Stimulated activated CD8-positive, alpha-beta memory T cell treated with anti-CD3 and anti-CD28 coated beads, Interleukin-15, amount 100 ng/mL, for 48 hours (primary cell): Measurements from ENCODE around the gene FRMD4A.
"Not testable (repeated sequence)": the region's sequence is repeated elsewhere in the genome, so short reads cannot be mapped to it uniquely, and the experiment has no call there.

ENCODE experiments used
- DNase-seq, 2 donors: peaks; one replicate each; pipeline ENCODE4 v3.0.0-alpha.2; 2020; ENCODE audit warnings: low read depth in 2 of 2

FRMD4A gene

DNA sequence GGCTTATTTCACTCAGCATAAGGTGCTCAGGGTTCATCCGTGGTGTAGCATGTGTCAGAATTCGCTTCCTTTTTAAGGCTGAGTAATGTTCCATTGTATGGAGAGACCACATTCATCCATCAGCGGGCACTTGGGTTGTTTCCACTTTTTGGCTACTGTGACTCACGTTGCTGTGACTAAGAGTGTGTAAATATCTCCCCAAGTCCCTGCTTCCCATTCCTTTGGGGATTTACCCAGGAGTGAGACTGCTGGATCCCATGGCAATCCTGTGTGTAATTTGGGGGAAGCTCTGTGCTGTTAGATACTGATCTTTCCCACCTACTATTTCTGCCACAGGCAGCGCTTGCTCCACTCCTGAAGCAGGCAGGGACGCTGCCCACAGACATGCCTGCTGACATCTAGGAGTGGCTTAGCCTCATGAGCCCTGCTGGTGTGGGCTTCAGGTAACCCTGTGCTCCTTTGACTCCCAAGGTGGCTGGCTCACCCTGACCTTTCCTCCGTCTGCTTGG is 346.0 kb downstream of the FRMD4A start:
- no peak for DNase-seq

DNA sequence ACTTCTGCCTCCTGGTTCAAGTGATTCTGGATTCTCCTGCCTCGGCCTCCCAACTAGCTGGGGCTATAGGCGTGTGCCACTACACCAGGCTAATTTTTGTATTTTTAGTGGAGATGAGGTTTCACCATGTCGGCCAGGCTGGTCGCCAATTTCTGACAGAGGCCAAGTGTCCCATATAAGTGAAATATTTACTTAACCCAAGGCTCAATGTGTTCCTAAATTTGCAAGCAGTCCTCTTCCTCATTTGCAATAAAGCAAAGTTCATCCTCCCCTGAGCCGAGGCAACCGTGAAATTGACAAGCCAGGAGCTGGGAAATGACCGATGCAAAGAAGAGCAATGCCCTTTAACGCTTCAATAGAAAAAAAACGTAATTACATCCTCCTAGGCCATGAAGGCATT is 347.7 kb downstream of the FRMD4A start:
- DNase-seq, result no peak

DNA sequence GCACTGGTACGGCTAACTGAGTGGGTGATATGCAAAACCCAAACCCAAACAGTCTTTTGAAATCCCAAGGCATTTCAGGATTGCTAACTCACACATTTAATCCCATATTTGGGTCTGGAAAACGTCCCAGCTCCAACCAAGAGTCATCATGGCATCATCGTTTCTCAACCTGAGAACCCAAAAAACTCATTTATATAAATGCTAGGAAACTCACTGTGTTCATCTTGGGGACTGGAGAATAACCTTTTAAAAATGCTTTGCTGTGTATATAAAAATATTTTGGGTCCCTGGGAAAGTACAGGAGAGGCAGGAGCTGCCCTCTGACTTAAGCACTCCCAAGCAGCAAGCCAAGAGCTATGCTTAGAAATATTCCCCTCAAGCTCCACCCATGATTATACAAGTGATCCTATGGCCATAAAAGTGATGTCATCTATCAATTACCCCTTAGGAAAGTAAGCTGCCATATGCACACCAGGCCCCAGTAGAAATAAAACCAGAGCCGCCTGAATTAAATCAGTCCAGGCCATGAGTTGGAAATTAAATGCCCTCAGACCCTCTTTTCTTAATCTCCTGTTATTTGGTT is 352.1 kb downstream of the FRMD4A start:
- DNase-seq, result no peak

DNA sequence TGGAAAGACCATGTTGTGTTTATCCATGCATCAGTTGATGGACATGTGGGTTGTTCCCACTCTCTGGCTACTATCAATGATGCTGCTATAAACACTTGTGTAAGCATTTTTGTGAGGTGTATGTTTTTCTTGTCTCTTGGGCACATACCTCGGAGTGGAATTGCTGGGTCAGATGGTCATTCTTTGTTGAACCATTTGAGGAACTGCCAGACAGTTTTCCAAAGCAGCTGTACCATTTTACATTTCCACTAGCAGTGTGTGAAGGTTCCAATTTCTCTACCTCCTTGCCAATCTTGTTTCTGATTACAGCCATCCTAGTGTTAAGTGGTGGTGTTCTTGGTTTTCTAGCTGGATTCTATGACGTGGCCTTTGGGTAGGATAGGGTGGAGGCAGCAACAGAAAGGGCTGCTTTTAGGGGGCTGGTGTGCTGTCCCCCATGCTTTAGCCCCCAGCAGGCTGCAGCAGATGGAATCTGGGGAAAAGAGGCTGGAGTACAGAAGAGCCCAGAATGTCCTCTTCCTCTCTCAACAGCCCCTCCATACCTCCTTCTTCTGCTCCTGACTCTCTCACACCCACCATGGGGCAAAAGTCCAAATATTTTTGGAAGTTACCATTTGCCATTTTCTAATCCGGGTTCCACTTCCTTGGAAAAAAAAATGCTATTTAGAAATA is 352.7 kb downstream of the FRMD4A start:
- DNase-seq, result no peak

DNA sequence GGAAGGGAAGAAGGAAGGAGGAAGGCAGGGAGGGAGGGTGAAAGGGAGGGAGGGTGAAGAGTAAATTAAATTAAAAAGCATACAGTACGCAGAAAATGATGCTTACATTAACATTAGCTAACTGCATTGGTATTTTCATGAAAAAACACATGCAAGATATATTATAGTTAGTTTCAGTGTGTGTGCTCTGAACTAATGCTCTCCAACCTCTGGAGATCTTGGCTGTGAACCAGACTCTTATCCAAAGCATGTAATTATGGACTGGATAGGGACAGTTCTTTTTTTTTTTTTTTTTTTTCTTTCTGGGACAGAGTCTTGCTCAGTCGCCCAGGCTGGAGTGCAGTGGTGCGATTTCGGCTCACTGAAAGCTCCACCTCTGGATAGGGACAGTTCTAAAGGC is 357.0 kb downstream of the FRMD4A start:
- no peak for DNase-seq

DNA sequence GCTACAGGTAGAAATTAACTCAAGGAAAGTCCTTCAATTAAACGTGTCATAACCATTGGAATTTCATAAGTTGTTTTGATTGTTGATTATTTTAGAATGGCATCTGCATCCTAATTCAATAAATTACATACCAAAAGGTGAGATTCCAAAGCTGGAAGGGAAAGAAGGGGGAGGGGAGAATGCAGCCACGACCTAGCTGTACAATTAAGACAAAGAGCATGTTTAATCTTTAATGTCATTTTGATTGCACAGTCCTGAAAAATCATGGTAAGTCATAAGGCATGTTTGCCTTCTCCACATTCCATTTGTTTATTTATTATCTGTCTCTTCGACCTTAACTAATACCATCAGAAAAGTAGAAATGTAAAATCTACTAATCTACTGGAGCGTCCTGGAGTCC is 358.1 kb downstream of the FRMD4A start:
- no peak for DNase-seq

DNA sequence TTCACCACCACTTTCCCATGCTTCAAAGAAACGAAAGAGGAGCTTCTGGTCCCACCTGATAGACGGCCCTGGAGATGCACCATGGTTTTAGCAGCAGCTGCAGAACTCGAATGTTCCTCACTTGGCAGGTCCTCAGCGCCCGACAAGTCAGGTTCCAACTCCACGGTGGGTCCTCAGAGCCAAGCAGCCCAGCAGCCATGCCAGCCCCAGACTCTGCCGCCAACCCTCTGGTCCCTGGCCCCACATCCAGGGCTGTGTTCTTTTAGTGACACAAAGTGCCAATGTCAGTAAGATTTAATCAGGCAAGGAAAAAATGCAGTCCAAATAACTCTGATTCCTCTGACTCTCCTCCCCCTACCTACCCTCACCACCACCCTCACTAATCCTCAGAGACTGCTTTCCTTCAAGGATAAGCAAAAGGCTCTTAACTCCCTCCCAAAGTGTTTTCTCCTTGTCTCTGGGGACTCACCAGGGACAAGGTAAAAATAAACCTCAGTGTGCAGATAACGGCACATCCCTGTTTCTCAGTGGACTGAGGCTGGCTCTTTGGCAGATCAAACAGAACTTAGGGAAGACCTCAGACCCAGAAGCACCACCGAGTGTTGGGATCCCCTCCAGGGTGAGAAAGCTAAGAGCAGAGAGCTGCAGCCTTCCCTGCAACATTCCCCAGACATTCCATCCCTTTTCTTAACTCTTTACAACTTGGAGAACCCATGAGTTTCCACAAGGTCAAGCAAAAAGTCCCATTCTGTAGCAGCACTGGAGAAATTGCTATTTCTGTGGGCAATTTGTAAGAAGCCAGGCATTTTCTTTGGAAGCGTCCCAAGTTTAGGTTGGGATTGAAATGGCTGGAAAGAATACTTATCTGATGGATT is 358.9 kb downstream of the FRMD4A start:
- no peak for DNase-seq

DNA sequence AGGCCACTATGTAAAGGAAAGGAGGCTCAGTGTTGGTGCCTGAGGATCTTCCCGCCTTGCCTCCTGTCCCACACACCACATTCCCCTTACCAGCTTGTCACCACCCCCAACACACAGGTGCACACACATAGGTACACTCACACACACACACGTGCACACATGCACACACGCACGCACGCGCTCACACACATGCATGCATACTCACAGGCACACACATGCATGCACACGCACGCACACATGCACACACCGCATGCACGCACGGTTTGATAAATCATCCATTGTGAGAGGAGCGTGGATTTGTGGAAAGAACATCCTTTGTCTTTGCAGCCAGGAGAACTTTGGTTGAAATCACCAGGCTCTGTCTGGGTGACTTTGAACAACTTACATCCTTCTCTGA is 359.8 kb downstream of the FRMD4A start:
- DNase-seq, result no peak

DNA sequence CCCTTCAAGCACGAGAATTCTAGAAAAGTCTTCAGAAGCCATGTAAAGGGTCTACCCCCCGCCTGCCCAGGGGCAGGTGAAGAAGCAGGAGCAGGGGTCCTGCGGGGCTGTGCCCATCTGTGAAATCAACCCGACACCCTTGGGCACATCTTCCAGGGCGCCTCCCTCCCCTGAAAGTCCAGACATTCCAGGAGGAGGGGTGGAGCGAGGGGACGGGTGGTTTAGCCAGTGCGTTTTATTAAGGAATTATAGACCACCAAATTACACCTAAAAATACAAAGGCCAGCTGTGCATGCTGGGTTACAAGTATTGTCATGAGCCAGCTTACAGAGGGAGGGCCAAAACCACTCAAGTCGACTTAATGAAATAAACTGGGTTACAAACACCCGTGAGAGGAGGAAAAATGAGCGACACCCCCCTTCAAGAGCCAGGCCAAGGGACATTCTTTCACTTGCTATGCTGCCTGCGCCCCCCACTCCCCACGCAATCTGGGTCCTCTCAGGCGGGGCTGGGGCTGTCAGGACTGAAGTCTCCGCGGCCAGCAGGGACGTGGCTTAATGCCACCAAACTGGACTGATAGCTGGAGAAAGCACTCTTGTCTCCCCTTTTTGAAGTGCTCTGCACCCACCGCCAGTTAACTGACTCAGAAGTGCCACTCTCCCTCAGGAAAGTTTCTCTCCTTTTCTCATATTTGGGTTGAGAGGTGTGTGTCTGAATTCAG is 360.3 kb downstream of the FRMD4A start:
- DNase-seq, result no peak

DNA sequence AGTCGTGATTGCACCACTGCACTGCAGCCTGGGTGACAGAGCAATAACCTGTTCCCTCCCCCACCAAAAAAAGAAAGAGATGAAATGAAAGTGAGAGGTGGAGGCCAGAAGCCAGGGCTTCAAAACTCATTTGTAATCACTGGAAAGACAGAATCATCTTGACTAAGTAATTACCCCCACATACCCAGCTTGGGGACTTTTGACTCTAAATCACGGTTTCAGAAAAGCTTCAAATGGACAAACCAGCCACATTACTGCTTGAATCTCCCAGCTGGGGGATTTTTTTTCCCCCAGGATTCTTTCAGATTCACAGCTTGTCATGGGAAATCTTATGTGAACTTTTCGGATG is 361.0 kb downstream of the FRMD4A start:
- DNase-seq, result peak in 1 of 2 donors; percentile 15

DNA sequence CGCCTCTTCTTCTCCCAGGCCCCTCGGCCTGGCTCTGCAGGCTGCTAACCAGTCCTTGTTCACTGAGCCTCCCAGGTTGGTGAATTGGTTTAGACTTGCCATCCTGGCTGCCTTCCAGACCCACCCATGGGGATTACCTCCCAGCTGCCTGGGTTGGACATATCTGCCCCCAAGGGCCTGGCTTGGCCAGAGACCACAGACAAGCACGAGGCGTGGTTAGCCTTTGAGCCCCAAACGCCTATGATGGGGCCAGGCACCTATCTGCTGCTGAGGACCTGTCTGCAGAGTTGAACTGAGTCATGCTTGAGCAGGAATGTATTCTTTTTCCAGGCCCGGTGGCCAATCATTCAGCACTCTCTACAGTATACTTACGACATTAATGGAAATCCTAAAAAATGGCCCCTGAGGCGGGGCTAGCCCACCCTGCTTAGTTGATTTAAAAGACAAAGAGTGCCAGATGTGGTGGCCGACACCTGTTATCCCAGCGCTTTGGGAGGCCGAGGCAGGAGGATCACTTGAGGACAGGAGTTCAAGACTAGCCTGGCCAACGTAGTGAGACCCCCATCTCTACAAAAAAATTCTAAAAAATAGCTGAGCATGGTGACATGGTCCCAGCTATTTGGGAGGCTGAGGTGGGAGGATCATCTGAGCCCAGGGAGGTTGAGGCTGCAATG is 361.5 kb downstream of the FRMD4A start:
- no peak for DNase-seq

DNA sequence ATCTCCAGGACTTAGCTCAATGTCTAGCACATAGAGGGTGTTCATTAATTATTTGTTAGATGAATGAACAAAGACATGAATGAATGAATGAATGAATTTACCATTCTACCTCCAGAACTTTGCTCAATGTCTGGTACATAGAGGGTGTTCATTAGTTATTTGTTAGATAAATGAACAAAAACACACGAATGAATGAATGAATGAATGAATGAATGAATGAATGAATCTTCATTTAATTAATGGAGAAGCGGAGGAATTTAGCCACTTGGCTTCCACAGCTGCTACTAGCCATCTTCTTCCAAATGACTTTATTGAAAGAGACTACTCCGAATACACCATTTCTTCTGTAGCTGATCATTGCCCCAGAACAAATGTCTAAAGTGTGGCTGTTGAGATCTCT is 368.9 kb downstream of the FRMD4A start:
- DNase-seq, result no peak

DNA sequence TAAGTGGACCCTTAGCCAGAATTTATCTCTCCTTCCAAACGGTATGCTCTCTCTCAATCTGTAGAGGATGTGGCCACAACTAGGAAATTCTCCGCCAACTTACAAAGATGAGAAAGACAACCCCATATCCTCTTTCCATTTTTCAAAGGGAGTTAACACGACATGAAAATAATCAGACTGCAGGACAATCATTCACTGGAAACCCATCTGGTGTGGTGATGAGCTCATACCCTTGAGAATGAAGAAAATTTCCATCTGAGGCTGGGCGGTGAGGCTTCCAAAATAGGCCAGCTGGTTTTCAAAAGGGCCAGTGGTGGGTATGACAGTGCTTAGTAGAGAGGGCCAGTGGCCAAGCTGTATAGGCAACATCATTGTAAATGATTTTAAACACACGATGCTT is 369.6 kb downstream of the FRMD4A start:
- DNase-seq, result no peak

DNA sequence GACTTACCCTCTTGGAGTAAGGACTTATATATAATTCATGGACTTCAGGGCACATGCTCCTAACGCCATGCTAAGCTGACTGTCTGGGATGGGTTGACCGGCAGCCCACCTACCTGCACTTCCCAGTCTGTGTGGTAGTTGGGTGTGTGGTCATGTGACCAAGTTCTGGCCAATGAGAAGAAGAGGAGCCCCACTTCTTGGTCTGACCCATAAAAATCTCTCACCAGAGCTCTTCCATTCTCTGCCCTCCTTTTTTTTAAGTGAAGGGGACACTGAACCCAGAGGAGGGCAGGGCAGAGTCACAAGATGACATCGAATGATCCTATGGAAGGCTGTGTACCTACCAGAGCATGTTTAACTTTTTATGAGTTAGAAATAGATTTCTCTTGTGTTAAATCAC is 370.1 kb downstream of the FRMD4A start:
- DNase-seq, result no peak

DNA sequence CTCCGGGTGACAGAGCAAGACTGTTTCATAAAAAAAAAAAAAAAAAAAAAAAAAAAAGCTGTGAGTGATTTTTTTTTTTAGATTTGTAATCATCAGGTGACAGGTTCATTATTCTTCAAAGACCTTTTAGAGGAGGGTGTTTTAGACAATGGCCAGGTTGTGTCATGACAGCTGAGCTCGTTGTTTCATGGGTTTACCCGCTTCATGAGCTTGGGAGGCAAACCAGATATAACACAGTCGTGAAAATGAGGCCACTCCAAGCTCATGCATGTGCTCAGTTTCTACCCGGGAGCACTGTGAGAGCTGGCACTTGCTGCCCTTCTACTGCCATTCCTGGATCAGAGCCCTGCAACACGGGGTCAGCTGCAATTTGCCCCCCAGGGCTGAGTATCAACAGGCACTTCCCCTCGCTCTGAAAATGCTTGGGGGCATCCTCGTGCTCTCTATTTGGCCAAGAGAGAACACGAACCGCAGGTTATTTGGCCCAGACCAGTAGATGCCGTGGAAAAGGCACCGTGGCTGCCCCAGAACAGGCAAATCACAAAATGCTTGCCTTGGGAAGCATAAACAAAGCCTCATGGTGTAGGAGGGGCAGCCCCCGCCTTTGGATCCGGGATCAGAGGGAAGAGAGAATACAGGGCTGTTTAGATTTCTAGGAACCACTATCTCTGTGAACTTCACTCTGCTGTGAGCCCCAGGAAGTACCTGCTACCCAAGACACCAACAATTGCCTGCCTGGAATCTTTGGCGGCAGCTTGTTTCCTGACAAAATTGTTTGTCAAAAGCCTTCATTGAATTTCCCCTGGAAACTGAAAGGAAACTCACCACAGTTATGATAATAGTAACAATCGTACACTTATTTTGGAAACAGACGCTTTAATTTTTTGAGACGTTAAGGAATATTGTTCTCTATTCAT is 371.0 kb downstream of the FRMD4A start:
- DNase-seq, result no peak

DNA sequence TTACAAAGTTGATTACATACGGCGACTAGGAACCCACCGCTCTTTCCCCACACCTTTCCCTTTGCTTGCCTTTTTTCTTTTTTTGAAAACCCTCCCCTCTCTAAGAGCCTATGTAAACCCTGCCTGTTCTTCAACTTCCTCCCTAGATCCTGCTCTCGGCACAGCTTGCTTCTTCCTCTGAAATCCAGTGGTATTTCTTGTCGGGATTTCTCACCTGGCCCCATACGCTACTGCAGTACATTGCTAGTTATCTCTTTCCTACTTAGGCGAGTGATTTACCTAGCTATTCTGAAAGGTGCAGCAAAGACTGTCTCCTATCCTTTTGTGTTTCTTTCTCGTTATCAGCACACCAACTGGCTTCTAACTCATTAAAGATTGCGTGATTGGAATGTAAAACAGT is 372.9 kb downstream of the FRMD4A start:
- no peak for DNase-seq

DNA sequence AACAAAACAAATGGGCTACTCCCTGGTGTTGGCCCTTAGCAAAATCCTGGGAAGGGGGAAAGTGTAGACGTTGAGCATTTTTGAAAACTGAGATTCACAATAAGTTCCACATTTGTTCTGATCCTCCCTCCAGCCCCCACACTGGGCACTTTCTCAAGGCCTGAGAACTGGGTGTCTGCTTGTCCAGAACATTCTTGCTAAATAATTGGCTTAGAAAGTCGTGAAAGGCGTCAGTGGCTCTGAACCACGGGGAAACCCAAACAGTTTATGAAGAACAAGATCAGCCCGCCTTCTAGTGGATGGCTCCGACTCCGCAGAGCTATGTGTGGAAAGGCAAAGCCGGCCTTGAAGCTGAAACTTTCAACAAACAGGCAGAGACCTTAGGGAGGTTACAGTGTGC is 373.9 kb downstream of the FRMD4A start:
- no peak for DNase-seq

DNA sequence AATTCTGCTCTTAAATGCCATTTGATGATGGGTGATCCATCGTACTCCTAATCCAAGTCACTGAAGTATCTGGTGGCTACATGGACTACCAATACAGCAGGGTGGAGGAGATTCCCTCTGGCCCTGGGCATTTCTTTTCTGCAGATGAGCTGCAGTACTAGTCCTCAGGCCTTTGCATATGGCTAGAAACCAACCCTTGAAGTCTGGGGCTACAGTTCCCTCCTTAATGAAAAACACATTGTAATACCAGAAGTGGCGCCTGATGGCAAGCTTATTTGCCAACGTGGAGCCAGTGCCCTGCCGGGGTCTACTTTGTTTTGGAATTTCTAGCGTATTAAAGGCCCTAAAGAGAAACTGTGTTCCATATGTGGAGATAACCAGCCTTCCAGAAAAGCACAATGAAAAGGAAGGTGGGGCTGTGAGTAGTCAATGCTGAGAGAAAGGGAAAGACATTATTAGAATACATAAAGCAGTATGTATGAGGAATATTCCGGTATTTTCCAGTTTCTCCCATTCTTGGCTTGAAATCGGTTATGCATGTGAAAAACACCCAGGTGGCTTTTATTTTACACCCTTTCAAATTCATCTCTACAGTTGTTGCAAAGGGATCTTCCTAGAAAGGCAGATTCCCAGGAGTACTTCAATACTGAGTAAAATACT is 375.2 kb downstream of the FRMD4A start:
- DNase-seq, result no peak

DNA sequence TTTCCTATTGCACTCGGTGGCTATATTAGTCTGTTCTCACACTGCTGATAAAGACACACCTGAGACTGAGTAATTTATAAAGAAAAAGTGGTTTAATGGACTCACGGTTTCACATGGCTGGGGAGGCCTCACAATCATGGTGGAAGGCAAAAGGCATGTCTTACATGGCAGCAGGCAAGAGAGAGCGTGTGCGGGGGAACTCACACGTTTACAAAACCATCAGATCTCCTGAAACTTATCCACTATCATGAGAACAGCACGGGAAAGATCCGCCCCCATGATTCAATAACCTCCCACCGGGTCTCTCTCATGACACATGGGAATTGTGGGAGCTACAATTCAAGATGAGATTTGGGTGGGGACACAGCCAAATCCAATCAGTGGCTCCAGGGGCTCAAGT is 376.5 kb downstream of the FRMD4A start:
- not testable (repeated sequence) for DNase-seq

DNA sequence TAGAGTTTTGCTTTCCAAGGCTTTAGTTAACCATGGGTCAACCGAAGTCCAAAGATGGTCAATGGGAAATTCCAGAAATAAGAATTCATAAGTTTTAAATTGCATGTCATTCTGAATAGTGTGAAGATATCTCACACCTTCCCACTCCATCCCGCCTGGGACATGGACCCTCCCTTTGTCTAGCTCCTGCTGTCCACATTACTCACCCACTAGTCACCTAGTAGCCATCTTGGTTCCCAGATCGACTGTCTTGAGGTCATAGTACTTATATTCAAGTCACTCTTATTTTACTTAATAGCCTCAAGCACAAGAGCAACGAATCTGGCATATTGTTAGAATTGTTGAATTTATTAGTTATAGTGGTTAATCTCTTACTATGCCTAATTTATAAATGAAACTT is 377.4 kb downstream of the FRMD4A start:
- DNase-seq, result no peak
